ENCODE measurements around the gene SMC3. TPM values are rescaled to one million over a fixed set of nuclear protein-coding genes. Genes with fewer than 3 reads are reported as not detected.
A peak's percentile ranks its signal among the peaks of the same experiment; 100 is the strongest.

SMC3 gene
- total and polyA plus RNA-seq, 2 of the 4 experiments (the other 2 are of a cell fraction) = 15.0 to 15.2 TPM

- no peak overlapping the region for H3K14ac ChIP-seq (replicated peaks; ENCODE audit: low read depth, low read length)
Observed at GRCh38 chr10:110547139-110547761, 20.2 kb upstream of the SMC3 start.

More at GRCh38 chr10:110547139-110547761, 20.2 kb upstream of the SMC3 start:
- Histone ChIP-seq H3K4me2 (ENCODE audit: low read depth, low read length) (no peak overlapping the region), H2AK5ac (ENCODE audit: low read depth, low read length) (no peak overlapping the region), H2AFZ (replicated peaks; ENCODE audit: low read length, poor library complexity) (no peak overlapping the region), H3K79me1 (ENCODE audit: low read depth in 1 of 2, low read length in 2 of 2) (no peaks in the 10 kb centered on the region), H3K36me3 (ENCODE audit: control insufficient read depth, insufficient read depth, low read length) (no peaks in the 10 kb centered on the region), H2BK120ac (ENCODE audit: low read depth, low read length) (no peak overlapping the region), H4K8ac (ENCODE audit: low read depth in 2 of 2, low read length in 2 of 2) (no peak overlapping the region), H3K18ac (ENCODE audit: low read depth, low read length) (no peak overlapping the region), H2BK15ac (ENCODE audit: low read depth, low read length) (no peak overlapping the region), H3K4ac (ENCODE audit: low read depth, low read length) (no peak overlapping the region), H3K23ac (ENCODE audit: low read depth, low read length) (no peak overlapping the region), H3K27ac (ENCODE audit: insufficient read depth, low read length) (no peak overlapping the region), H4K5ac (ENCODE audit: low read depth, low read length) (no peak overlapping the region), H3K9ac (ENCODE audit: low read depth, low read length) (no peak overlapping the region), H3K56ac (ENCODE audit: extremely low read depth, insufficient read depth, low read length) (no peak overlapping the region), H2BK5ac (ENCODE audit: low read depth, low read length, poor library complexity, severe bottlenecking) (no peak overlapping the region), H3K27me3 (ENCODE audit: control insufficient read depth, insufficient read depth, low read length) (peaks cover 2% of the 10 kb centered on the region; the same call in 1 of the 2 replicates), H3K4me3 (ENCODE audit: insufficient read depth, low read depth, low read length) (no peak overlapping the region), H3K4me1 (ENCODE audit: control insufficient read depth, insufficient read depth, low read length) (peaks cover 2% of the 10 kb centered on the region; the same call in 1 of the 2 replicates), H2BK20ac (ENCODE audit: low read depth, low read length) (no peak overlapping the region), H4K20me1 (ENCODE audit: insufficient read depth, low read length) (no peaks in the 10 kb centered on the region), H4K91ac (ENCODE audit: insufficient read depth, low read depth, low read length) (no peak overlapping the region), H3K9me3 (ENCODE audit: control insufficient read depth, insufficient read depth, low read length) (no peaks in the 10 kb centered on the region), H3K9me1 (ENCODE audit: insufficient read depth, low read length) (0 out of 2 replicates have a peak, but pooled peaks cover 5% of the 10 kb centered on the region), H2AK9ac (replicated peaks; ENCODE audit: low read depth, low read length, poor library complexity) (no peak overlapping the region)
- TF ChIP-seq CTCF (conservative IDR thresholded peaks at IDR 0.05; ENCODE audit: low read depth, low read length) (peak; percentile 82), CHD1 (IDR thresholded peaks at IDR 0.05; ENCODE audit: low read depth, low read length) (no peak), BHLHE40 (IDR thresholded peaks at IDR 0.05; ENCODE audit: low read depth, low read length) (no peak), SMC3 (IDR thresholded peaks at IDR 0.05; ENCODE audit: low read depth, low read length) (peak; percentile 87), CEBPB (IDR thresholded peaks at IDR 0.05; ENCODE audit: low read depth, low read length) (no peak), RAD21 (IDR thresholded peaks at IDR 0.05; ENCODE audit: low read length) (peak; percentile 86), MAFK (IDR thresholded peaks at IDR 0.05; ENCODE audit: low read depth, low read length) (no peak), NFE2L2 (IDR thresholded peaks at IDR 0.05; ENCODE audit: low read depth, low read length) (no peak), ELK1 (IDR thresholded peaks at IDR 0.05; ENCODE audit: borderline replicate concordance, low read depth, low read length) (no peak)
- ATAC-seq (ENCODE audit: low read depth) (peak; percentile 73), DNase-seq (peak; percentile 77)
- WGBS, 2 experiments (ENCODE audit: extremely low coverage in 2 of 2, insufficient read length in 1 of 2) = no CpG with 5 or more reads among the region's 8 CpGs
- no TSS peak for BruUV-seq (replicated peaks)
- ChIA-PET CTCF (interaction anchor here (0.6 to 2.0 kb wide), 16 partner anchors 9 to 242 kb away, joined by 3 to 12 read pairs (median 4); partner anchors contain the start of gene SMNDC1), POLR2A (ENCODE audit: unreplicated experiment) (no interaction called here)
- dilution Hi-C loops (cut with HindIII; ENCODE audit: low sequenced_read_pairs, unreplicated experiment) (no loop called here), in situ Hi-C loops (cut with MboI; ENCODE audit: low sequenced_read_pairs) (loop anchor here (5.0 kb wide), 1 partner anchor 235 kb away; no protein-coding TSS in a partner anchor), intact Hi-C loops (cut with micrococcal nuclease) (loop anchor here (1.0 kb wide), 4 partner anchors 46 to 241 kb away; no protein-coding TSS in a partner anchor)
